Right lobe of liver (tissue), 6 donors: ENCODE measurements around the gene MAGI1. TPM values are rescaled to one million over a fixed set of nuclear protein-coding genes. Genes with fewer than 3 reads are reported as not detected.
A peak's percentile ranks its signal among the peaks of the same experiment; 100 is the strongest.

Experiments
- ATAC-seq, 4 donors: fragments of 200-7000 bp; cut with Tn5 transposase; one replicate each; pipeline ENCODE4 v1.9.1; 2020; ENCODE audit warnings: mild to moderate bottlenecking in 4 of 4, moderate library complexity in 4 of 4
- DNase-seq, 3 donors: peaks; one replicate each; pipeline ENCODE4 v3.0.0-alpha.2; 2020
- H3K27ac ChIP-seq, 3 donors: fragments of 200-600 bp; one replicate each; pipeline ENCODE4 v1.8.0; 2022
- H3K27me3 ChIP-seq, 2 donors: fragments of 200-600 bp; one replicate each; pipeline ENCODE4 v1.8.0; 2022
- H3K36me3 ChIP-seq, 4 donors: fragments of 200-600 bp; sonication (generic) in 1 of 4; one replicate each; pipeline versions ENCODE4 v1.5.1 to v1.8.0; 2017 to 2022; ENCODE audit warnings: control low read depth in 1 of 4
- H3K4me1 ChIP-seq, 4 donors: fragments of 200-600 bp; sonication (generic) in 1 of 4; one replicate each; pipeline versions ENCODE4 v1.5.1 to v1.8.0; 2017 to 2022; ENCODE audit warnings: control low read depth in 1 of 4
- H3K4me3 ChIP-seq, 3 donors: fragments of 200-600 bp; one replicate each; pipeline ENCODE4 v1.8.0; 2022
- H3K9me3 ChIP-seq, 4 donors: fragments of 200-600 bp; sonication (generic) in 1 of 4; one replicate each; pipeline versions ENCODE4 v1.5.1 to v1.8.0; 2017 to 2022; ENCODE audit warnings: control low read depth in 1 of 4
- POLR2A ChIP-seq: fragments of 450-650 bp; IDR thresholded peaks from one replicate; pipeline ENCODE4 v1.6.1; 2017; ENCODE audit warnings: antibody characterized with exemption, mild to moderate bottlenecking
- WGBS: methylation state at CpG from one replicate; pipeline ENCODE4 v1.1.6; 2018; ENCODE audit warnings: low coverage, low lambda C conversion rate; ENCODE audit not compliant: insufficient coverage; ENCODE audit errors: missing lambda C conversion rate; 5-methylcytosine and 5-hydroxymethylcytosine counted together
- intact Hi-C, 2 donors: fragments of 100-400 bp; cut with DNase I; formaldehyde crosslinking; loops; one replicate each; pipeline versions ENCODE4 v1.11.2 to v1.14.1; 2022
- total RNA-seq, 6 experiments: library from RNA; depleted of rRNA in 2 of 6; stranded (reverse); fragments of >200 nt in 2 of 6; fragmentation: NEBNext Ultra II Directional in 3 of 6; extraction: Animal tissue kit (Norgen Biotek cat#: 25700) in 3 of 6; gene quantifications; one replicate each; pipeline versions ENCODE4 v1.1.0 to v1.2.4, GENCODE V29; 2016 to 2023
- TF ChIP-seq, protein P1 (sequence below), 4 donors: fragments of 200-600 bp in 3 of 4; fragments of 450-650 bp in 1 of 4; IDR thresholded peaks; one replicate each; pipeline versions ENCODE4 v1.5.1 to v1.8.0; 2016 to 2022; ENCODE audit warnings: antibody characterized with exemption in 4 of 4, mild to moderate bottlenecking in 2 of 4
- donor health status: DM: no; HTN: yes; CAD: no.
- donor health status: DM: no; HTN: no; CAD: no.
- donor health status: DM: no; HTN: no; CAD: no.
- donor health status: DM: no; HTN: yes; CAD: no.
- donor health status: DM: no; HTN: yes; CAD: no.

MAGI1 gene
- total RNA-seq, 6 experiments from 2014 or later: 22.6 to 37.7 (median 26.9) TPM

- Histone ChIP-seq H3K4me3 (no peak overlapping the region), H3K9me3 (no peaks in the 10 kb centered on the region), H3K27ac (no peak overlapping the region), H3K36me3 (no peaks in the 10 kb centered on the region), H3K27me3 (no peaks in the 10 kb centered on the region), H3K4me1 (peaks cover 0 to 22% (median 10%) of the 10 kb centered on the region in 4 donors)
- no peak for DNase-seq
- TF ChIP-seq POLR2A: no peak
- TF ChIP-seq, protein P1, sequence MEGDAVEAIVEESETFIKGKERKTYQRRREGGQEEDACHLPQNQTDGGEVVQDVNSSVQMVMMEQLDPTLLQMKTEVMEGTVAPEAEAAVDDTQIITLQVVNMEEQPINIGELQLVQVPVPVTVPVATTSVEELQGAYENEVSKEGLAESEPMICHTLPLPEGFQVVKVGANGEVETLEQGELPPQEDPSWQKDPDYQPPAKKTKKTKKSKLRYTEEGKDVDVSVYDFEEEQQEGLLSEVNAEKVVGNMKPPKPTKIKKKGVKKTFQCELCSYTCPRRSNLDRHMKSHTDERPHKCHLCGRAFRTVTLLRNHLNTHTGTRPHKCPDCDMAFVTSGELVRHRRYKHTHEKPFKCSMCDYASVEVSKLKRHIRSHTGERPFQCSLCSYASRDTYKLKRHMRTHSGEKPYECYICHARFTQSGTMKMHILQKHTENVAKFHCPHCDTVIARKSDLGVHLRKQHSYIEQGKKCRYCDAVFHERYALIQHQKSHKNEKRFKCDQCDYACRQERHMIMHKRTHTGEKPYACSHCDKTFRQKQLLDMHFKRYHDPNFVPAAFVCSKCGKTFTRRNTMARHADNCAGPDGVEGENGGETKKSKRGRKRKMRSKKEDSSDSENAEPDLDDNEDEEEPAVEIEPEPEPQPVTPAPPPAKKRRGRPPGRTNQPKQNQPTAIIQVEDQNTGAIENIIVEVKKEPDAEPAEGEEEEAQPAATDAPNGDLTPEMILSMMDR (IDR thresholded peaks at IDR 0.05): no peak
- WGBS: 87% methylated on average over 6 of the region's 7 CpGs
- ATAC-seq: no peak
- intact Hi-C loops: no loop called here
Observed at GRCh38 chr3:65730449-65730848, 308.3 kb downstream of the MAGI1 start.

DNA sequence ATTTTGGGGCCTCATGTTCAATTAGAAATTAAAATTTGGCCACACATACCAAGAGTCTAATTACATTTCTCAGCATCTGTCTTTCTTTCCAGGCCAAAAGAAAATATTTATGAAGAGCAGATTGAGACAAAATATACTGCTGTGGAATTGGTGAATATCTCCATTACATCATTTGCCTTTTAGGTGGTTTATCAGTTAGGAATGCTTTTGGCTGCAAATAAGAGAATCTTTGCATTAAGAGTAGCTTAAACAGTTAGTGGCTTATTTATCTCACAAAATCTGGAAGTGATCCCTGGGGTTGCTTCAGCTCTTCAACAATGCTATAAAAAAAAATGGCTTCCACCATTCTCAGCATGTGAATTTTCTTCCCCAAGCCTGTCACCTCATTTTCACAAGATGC is 308.7 kb downstream of the MAGI1 start:
- no peaks in the 10 kb centered on the region for H3K36me3 ChIP-seq
- TF ChIP-seq, protein P1 (IDR thresholded peaks at IDR 0.05): no peak
- no peak for TF ChIP-seq POLR2A

GRCh38 chr3:65729555-65729954 is 309.2 kb downstream of the MAGI1 start:
- Histone ChIP-seq H3K27me3 (no peaks in the 10 kb centered on the region), H3K4me3 (no peak overlapping the region), H3K36me3 (no peaks in the 10 kb centered on the region), H3K27ac (no peak overlapping the region), H3K9me3 (no peaks in the 10 kb centered on the region), H3K4me1 (peaks cover 0 to 22% (median 10%) of the 10 kb centered on the region in 4 donors)
- TF ChIP-seq POLR2A: no peak
- TF ChIP-seq, protein P1 (IDR thresholded peaks at IDR 0.05): no peak
- WGBS: 17% methylated on average over 2 of the region's 2 CpGs
- DNase-seq (peak in 1 of 3 donors; percentile 74), ATAC-seq (peak; percentile 86 to 93 (median 92))
- intact Hi-C loops: no loop called here

More for the DNA sequence above, 308.7 kb downstream of the MAGI1 start:
- DNase-seq: no peak
- Histone ChIP-seq H3K4me3 (no peak overlapping the region), H3K27ac (no peak overlapping the region), H3K4me1 (peaks cover 0 to 22% (median 10%) of the 10 kb centered on the region in 4 donors), H3K9me3 (no peaks in the 10 kb centered on the region), H3K27me3 (no peaks in the 10 kb centered on the region)
- no peak for ATAC-seq
- intact Hi-C loops: no loop called here

DNA sequence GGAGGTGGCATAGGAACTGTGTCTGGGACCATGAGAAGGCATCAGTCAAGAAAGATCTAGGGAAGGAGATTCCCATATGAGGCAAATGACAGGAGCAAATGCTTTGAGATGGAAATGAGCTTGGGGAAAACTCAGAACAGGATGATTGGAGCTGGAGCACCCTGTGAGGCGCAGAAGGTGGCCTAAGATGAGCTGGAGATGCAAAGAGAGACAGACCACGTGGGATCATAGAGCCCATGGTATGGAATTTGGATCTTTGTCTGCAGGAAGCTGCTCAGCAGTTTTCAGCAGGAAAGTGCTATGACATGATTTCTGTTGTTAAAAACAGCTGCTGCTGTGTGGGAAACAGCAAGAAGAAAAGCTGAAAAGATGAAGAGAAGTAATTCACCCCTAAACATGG is 310.6 kb downstream of the MAGI1 start:
- H3K9me3 ChIP-seq: no peaks in the 10 kb centered on the region
- peak overlapping the region in 1 of 3 donors; percentile 12 for H3K27ac ChIP-seq
- H3K4me1 ChIP-seq: peaks cover 0 to 22% (median 10%) of the 10 kb centered on the region in 4 donors
- no peaks in the 10 kb centered on the region for H3K36me3 ChIP-seq
- intact Hi-C loops: no loop called here
- no peak overlapping the region for H3K4me3 ChIP-seq
- 52% methylated on average over 2 of the region's 2 CpGs for WGBS
- ATAC-seq: no peak
- no peaks in the 10 kb centered on the region for H3K27me3 ChIP-seq
- DNase-seq: no peak
- no peak for TF ChIP-seq POLR2A
- TF ChIP-seq, protein P1 (IDR thresholded peaks at IDR 0.05): no peak

- no peak for ATAC-seq
- Histone ChIP-seq H3K27me3 (no peaks in the 10 kb centered on the region), H3K4me3 (no peak overlapping the region), H3K9me3 (no peaks in the 10 kb centered on the region), H3K36me3 (no peaks in the 10 kb centered on the region), H3K4me1 (peaks cover 0 to 10% (median 4%) of the 10 kb centered on the region in 4 donors), H3K27ac (no peak overlapping the region)
- DNase-seq: no peak
- 100% methylated on average over 1 of the region's 1 CpG for WGBS
- intact Hi-C loops: no loop called here
- TF ChIP-seq, protein P1 (IDR thresholded peaks at IDR 0.05): no peak
- TF ChIP-seq POLR2A: no peak
Observed at GRCh38 chr3:65723985-65724384, 314.7 kb downstream of the MAGI1 start.
